ENCODE measurements around the gene LRRN2. TPM values are rescaled to one million over a fixed set of nuclear protein-coding genes. Genes with fewer than 3 reads are reported as not detected.

Gene LRRN2
- total RNA-seq, 2 donors from 2014 or later: 11.4 to 16.2 TPM

DNA sequence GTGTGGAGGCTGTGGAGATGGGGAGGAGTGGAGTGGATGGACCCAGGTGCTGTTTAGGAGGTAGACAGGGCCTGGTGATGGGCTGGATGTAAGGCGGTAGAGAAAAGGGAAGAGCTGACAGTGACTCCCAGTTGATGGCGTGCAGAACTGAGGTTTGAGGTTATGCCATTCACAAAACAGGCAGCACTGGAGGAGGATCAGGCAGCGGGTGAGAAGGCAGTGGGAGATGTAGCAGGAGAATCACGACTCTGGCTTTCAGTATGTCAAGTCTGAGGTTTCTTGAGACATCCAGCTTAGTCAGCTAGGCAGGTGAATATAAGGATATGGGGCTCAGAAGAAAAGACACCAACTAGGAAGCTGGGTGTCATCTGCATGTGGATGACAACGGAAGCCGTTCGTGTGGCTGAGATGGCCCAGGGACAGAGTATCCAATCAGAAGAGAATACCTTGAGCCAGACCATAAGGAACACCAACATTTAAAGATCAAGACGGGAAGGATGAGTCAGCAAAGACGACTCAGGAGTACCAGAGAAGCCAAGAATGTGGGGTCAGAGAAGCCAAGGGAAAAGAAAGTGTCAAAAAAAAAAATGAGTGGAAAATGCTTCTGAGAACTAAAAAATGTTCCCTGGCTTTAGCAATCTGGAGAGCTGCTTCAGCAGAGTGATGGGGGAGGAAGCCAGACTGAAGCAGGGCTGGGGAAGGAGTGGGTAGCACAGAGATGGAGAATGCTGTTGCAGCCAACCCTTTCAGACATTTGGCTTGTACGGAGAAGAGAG is 15.2 kb downstream of the LRRN2 start:
- Histone ChIP-seq H3K9ac (ENCODE audit: extremely low read depth, low read length, poor library complexity, severe bottlenecking) (no peak overlapping the region), H3K27ac (ENCODE audit: low read depth, low read length) (no peak overlapping the region), H3K36me3 (ENCODE audit: control insufficient read depth, insufficient read depth, low read length) (no peaks in the 10 kb centered on the region), H3K4me3 (ENCODE audit: low read length) (no peak overlapping the region), H3K27me3 (ENCODE audit: control insufficient read depth, insufficient read depth, low read length, poor library complexity, severe bottlenecking) (no peaks in the 10 kb centered on the region), H3K4me1 (ENCODE audit: control insufficient read depth, insufficient read depth, low read length) (peaks cover 5% of the 10 kb centered on the region), H3K9me3 (ENCODE audit: control insufficient read depth, low read length) (no peaks in the 10 kb centered on the region)
- DNase-seq: no peak
- Mint-ChIP-seq H3K27me3 (ENCODE audit: insufficient read depth) (no peaks in the 10 kb centered on the region), H3K4me3 (no peak overlapping the region), H3K27ac (no peak overlapping the region), H3K4me1 (peaks cover 3% of the 10 kb centered on the region), H3K9me3 (no peaks in the 10 kb centered on the region), H3K36me3 (ENCODE audit: low read depth) (peaks cover 14% of the 10 kb centered on the region)
- 86 to 87% methylated on average over 7 to 10 of the region's 10 CpGs for WGBS, 2 experiments (ENCODE audit: insufficient coverage in 1 of 2, insufficient read length in 1 of 2)
- TF ChIP-seq, protein P1, sequence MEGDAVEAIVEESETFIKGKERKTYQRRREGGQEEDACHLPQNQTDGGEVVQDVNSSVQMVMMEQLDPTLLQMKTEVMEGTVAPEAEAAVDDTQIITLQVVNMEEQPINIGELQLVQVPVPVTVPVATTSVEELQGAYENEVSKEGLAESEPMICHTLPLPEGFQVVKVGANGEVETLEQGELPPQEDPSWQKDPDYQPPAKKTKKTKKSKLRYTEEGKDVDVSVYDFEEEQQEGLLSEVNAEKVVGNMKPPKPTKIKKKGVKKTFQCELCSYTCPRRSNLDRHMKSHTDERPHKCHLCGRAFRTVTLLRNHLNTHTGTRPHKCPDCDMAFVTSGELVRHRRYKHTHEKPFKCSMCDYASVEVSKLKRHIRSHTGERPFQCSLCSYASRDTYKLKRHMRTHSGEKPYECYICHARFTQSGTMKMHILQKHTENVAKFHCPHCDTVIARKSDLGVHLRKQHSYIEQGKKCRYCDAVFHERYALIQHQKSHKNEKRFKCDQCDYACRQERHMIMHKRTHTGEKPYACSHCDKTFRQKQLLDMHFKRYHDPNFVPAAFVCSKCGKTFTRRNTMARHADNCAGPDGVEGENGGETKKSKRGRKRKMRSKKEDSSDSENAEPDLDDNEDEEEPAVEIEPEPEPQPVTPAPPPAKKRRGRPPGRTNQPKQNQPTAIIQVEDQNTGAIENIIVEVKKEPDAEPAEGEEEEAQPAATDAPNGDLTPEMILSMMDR (conservative IDR thresholded peaks at IDR 0.05): no peak

DNA sequence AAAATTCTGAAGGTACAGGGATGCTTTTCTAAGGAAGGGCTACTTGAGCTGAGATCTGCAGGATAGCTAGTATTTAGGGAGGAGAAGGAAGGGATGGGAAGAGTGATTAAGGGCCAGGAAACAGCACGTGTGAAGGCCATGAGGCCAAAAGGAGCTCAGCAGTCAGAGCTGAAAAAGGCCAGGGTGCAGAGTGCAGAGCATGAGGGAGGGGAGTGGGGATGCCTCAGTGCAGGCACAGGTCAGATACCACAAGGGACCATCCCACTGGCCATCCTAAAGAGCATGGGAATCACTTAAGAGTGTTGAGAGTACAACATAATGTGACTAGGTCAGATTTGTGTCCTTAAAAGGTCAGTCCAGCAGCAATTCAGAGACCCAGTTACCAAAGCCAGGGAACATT is 16.0 kb downstream of the LRRN2 start:
- no peak overlapping the region for H3K27ac ChIP-seq (ENCODE audit: low read depth, low read length)
- Mint-ChIP-seq H3K9me3 (no peaks in the 10 kb centered on the region), H3K27me3 (ENCODE audit: insufficient read depth) (no peaks in the 10 kb centered on the region), H3K27ac (no peak overlapping the region), H3K4me1 (peaks cover 3% of the 10 kb centered on the region), H3K36me3 (ENCODE audit: low read depth) (peaks cover 10% of the 10 kb centered on the region), H3K4me3 (no peak overlapping the region)
- WGBS, 2 experiments (ENCODE audit: insufficient coverage in 1 of 2, insufficient read length in 1 of 2): 43 to 60% methylated on average over 1 of the region's 1 CpG
- H3K27me3 ChIP-seq (ENCODE audit: control insufficient read depth, insufficient read depth, low read length, poor library complexity, severe bottlenecking): no peaks in the 10 kb centered on the region
- H3K9ac ChIP-seq (ENCODE audit: extremely low read depth, low read length, poor library complexity, severe bottlenecking): no peak overlapping the region
- H3K9me3 ChIP-seq (ENCODE audit: control insufficient read depth, low read length): no peaks in the 10 kb centered on the region
- no peak for DNase-seq
- peaks cover 5% of the 10 kb centered on the region for H3K4me1 ChIP-seq (ENCODE audit: control insufficient read depth, insufficient read depth, low read length)
- H3K36me3 ChIP-seq (ENCODE audit: control insufficient read depth, insufficient read depth, low read length): no peaks in the 10 kb centered on the region
- TF ChIP-seq, protein P1 (conservative IDR thresholded peaks at IDR 0.05): no peak
- H3K4me3 ChIP-seq (ENCODE audit: low read length): no peak overlapping the region

GRCh38 chr1:204664384-204664651 is 21.2 kb downstream of the LRRN2 start:
- TF ChIP-seq, protein P1 (conservative IDR thresholded peaks at IDR 0.05): no peak
- H3K4me3 ChIP-seq (ENCODE audit: low read length): no peak overlapping the region
- no peak overlapping the region for H3K9ac ChIP-seq (ENCODE audit: extremely low read depth, low read length, poor library complexity, severe bottlenecking)
- WGBS, 2 experiments (ENCODE audit: insufficient coverage in 1 of 2, insufficient read length in 1 of 2): 85 to 92% methylated on average over 4 to 6 of the region's 6 CpGs
- H3K9me3 ChIP-seq (ENCODE audit: control insufficient read depth, low read length): no peaks in the 10 kb centered on the region
- peaks cover 5% of the 10 kb centered on the region for H3K4me1 ChIP-seq (ENCODE audit: control insufficient read depth, insufficient read depth, low read length)
- no peak overlapping the region for H3K27ac Mint-ChIP-seq
- H3K27me3 ChIP-seq (ENCODE audit: control insufficient read depth, insufficient read depth, low read length, poor library complexity, severe bottlenecking): no peaks in the 10 kb centered on the region
- no peaks in the 10 kb centered on the region for H3K27me3 Mint-ChIP-seq (ENCODE audit: insufficient read depth)
- H3K4me1 Mint-ChIP-seq: peaks cover 5% of the 10 kb centered on the region
- H3K4me3 Mint-ChIP-seq: no peak overlapping the region
- H3K36me3 ChIP-seq (ENCODE audit: control insufficient read depth, insufficient read depth, low read length): no peaks in the 10 kb centered on the region
- H3K27ac ChIP-seq (ENCODE audit: low read depth, low read length): no peak overlapping the region
- DNase-seq: no peak
- peaks cover 8% of the 10 kb centered on the region for H3K36me3 Mint-ChIP-seq (ENCODE audit: low read depth)
- no peaks in the 10 kb centered on the region for H3K9me3 Mint-ChIP-seq
